Esophagus squamous epithelium (tissue), 5 donors: ENCODE data around the gene ARL8B. TPM values are rescaled to one million over a fixed set of nuclear protein-coding genes. Genes with fewer than 3 reads are reported as not detected.
A peak's percentile ranks its signal among the peaks of the same experiment; 100 is the strongest.

ENCODE experiments used
- DNase-seq: peaks from one replicate; lab custom pipeline; 2025; lab: John Stamatoyannopoulos, UW
- H3K27ac ChIP-seq, 4 donors: fragments of 200-600 bp; sonication (generic); one replicate each; pipeline ENCODE4 v1.5.1; 2016 to 2019; ENCODE audit warnings: mild to moderate bottlenecking in 1 of 4
- H3K27me3 ChIP-seq, 4 donors: fragments of 200-600 bp; sonication (generic); 1 replicate in 3 of 4; 2 replicates in 1 of 4; pipeline versions ENCODE4 v1.5.1 to v1.6.0; 2017 to 2021; ENCODE audit warnings: antibody characterized with exemption in 1 of 4
- H3K36me3 ChIP-seq, 3 donors: fragments of 200-600 bp; sonication (generic); one replicate each; pipeline ENCODE4 v1.5.1; 2016 to 2019
- H3K4me1 ChIP-seq, 3 donors: fragments of 200-600 bp; sonication (generic); one replicate each; pipeline ENCODE4 v1.5.1; 2017 to 2019
- H3K4me3 ChIP-seq, 4 donors: fragments of 200-600 bp; sonication (generic); 1 replicate in 3 of 4; 2 replicates in 1 of 4; pipeline ENCODE4 v1.5.1; 2016 to 2019; ENCODE audit warnings: mild to moderate bottlenecking in 2 of 4, moderate library complexity in 1 of 4
- H3K9me3 ChIP-seq, 3 donors: fragments of 200-600 bp; sonication (generic); one replicate each; pipeline ENCODE4 v1.5.1; 2016 to 2019
- POLR2A ChIP-seq, 4 donors: fragments of 450-650 bp; IDR thresholded peaks; one replicate each; pipeline ENCODE4 v1.6.1; 2017; ENCODE audit warnings: antibody characterized with exemption in 4 of 4, mild to moderate bottlenecking in 4 of 4, moderate library complexity in 3 of 4
- WGBS, 2 donors: methylation state at CpG; one replicate each; pipeline ENCODE4 v1.1.5; 2018; 5-methylcytosine and 5-hydroxymethylcytosine counted together
- intact Hi-C: fragments of 100-400 bp; cut with DNase I; formaldehyde crosslinking; loops from one replicate; pipeline ENCODE4 v1.15.0; 2022
- total RNA-seq, 4 donors: library from RNA; depleted of rRNA; stranded (reverse); fragments of >200 nt; gene quantifications; one replicate each; pipeline ENCODE4 v1.1.0, GENCODE V29; 2016
- TF ChIP-seq, protein P1 (sequence below), 6 experiments: fragments of 450-650 bp in 4 of 6; fragments of 200-600 bp in 2 of 6; sonication (generic) in 2 of 6; IDR thresholded peaks; one replicate each; pipeline ENCODE4 v1.5.1; 2016 to 2019; ENCODE audit warnings: antibody characterized with exemption in 6 of 6, mild to moderate bottlenecking in 4 of 6, moderate library complexity in 4 of 6
- donor health status: DM: yes; HTN: yes; CAD: no.

The ARL8B gene
- total RNA-seq, 4 donors from 2014 or later = 42.9 to 71.9 (median 51.7) TPM

DNA sequence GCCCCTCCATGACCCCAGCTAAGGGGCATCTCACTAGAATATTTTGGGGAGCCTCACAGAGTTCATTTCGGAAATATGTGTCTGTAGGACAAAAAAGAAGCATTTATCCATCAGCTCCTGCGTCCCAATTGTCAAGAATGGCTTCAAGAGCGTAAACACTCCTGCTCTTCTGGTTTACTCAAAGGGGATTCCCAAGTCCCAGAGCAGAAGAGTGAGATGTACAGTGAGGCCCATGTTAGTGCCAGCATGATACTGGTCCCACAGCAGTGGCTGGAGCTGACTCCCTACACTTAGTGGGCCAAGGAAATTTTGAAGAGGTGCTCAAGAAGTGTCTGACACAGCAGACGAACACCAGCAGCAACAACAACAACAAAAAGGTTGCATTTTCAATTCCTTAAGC lies 34.9 kb upstream of the ARL8B start:
- no peaks in the 10 kb centered on the region for H3K36me3 ChIP-seq
- H3K4me1 ChIP-seq = no peaks in the 10 kb centered on the region
- H3K9me3 ChIP-seq = no peaks in the 10 kb centered on the region
- no peak for TF ChIP-seq POLR2A (IDR thresholded peaks at IDR 0.05)
- TF ChIP-seq, protein P1, sequence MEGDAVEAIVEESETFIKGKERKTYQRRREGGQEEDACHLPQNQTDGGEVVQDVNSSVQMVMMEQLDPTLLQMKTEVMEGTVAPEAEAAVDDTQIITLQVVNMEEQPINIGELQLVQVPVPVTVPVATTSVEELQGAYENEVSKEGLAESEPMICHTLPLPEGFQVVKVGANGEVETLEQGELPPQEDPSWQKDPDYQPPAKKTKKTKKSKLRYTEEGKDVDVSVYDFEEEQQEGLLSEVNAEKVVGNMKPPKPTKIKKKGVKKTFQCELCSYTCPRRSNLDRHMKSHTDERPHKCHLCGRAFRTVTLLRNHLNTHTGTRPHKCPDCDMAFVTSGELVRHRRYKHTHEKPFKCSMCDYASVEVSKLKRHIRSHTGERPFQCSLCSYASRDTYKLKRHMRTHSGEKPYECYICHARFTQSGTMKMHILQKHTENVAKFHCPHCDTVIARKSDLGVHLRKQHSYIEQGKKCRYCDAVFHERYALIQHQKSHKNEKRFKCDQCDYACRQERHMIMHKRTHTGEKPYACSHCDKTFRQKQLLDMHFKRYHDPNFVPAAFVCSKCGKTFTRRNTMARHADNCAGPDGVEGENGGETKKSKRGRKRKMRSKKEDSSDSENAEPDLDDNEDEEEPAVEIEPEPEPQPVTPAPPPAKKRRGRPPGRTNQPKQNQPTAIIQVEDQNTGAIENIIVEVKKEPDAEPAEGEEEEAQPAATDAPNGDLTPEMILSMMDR (IDR thresholded peaks at IDR 0.05) = no peak
- intact Hi-C loops = no loop called here
- 36 to 71% methylated on average over 4 of the region's 4 CpGs for WGBS, 2 donors
- H3K27ac ChIP-seq = no peak overlapping the region
- H3K4me3 ChIP-seq = no peak overlapping the region
- peaks cover 0 to 52% (median 0%) of the 10 kb centered on the region in 4 donors for H3K27me3 ChIP-seq
- DNase-seq = no peak

DNA sequence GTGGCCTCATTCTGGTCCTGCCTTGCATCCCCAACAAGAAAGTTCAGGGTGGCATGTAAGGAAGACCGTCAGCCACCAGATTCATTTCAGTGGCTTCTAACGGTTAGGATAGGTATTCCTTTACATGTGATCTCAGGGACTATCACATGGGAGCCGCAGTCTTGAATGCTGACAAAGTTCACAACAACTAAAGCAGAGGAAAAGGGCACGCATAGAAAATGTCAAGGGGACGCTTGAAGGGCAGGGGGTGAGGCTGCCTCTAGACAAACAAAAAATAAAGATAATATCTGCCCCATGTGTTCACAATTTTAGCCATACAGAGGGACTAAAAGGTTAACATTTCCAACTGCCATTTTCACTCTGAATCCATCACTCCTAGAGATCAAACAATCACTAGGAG lies 31.9 kb upstream of the ARL8B start:
- Histone ChIP-seq H3K9me3 (no peaks in the 10 kb centered on the region), H3K27me3 (peaks cover 0 to 43% (median 0%) of the 10 kb centered on the region in 4 donors), H3K4me1 (no peaks in the 10 kb centered on the region), H3K27ac (no peak overlapping the region), H3K4me3 (no peak overlapping the region), H3K36me3 (no peaks in the 10 kb centered on the region)
- no peak for DNase-seq
- intact Hi-C loops = no loop called here
- 82 to 86% methylated on average over 4 of the region's 5 CpGs for WGBS, 2 donors
- no peak for TF ChIP-seq POLR2A (IDR thresholded peaks at IDR 0.05)
- TF ChIP-seq, protein P1 (IDR thresholded peaks at IDR 0.05) = no peak

DNA sequence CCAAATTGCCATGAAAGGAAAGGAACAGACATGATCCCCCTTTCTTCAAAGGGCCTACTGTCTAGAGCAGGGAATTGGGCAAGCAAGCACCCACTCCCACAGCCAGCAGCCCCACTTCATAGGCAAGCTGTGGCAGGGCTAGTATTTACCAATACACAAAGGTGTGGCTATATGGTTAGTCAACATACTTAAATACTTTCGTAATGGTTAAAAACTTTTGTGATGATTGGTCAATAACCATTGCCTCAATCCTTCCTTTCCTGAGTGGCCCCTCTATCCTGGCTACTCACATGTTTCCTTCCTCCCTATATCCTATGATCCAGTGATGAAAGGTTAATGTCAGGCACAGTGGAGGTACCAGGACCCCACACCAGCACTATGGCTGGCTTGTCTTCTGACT lies 30.1 kb upstream of the ARL8B start:
- H3K36me3 ChIP-seq = no peaks in the 10 kb centered on the region
- no peak for DNase-seq
- H3K27ac ChIP-seq = no peak overlapping the region
- intact Hi-C loops = no loop called here
- no peak for TF ChIP-seq POLR2A (IDR thresholded peaks at IDR 0.05)
- TF ChIP-seq, protein P1 (IDR thresholded peaks at IDR 0.05) = no peak
- H3K4me1 ChIP-seq = peaks cover 4 to 14% (median 5%) of the 10 kb centered on the region in 3 donors
- no peaks in the 10 kb centered on the region for H3K9me3 ChIP-seq
- H3K27me3 ChIP-seq = peaks cover 0 to 57% (median 0%) of the 10 kb centered on the region in 4 donors
- 27 to 36% methylated on average over 1 of the region's 1 CpG for WGBS, 2 donors
- H3K4me3 ChIP-seq = no peak overlapping the region

DNA sequence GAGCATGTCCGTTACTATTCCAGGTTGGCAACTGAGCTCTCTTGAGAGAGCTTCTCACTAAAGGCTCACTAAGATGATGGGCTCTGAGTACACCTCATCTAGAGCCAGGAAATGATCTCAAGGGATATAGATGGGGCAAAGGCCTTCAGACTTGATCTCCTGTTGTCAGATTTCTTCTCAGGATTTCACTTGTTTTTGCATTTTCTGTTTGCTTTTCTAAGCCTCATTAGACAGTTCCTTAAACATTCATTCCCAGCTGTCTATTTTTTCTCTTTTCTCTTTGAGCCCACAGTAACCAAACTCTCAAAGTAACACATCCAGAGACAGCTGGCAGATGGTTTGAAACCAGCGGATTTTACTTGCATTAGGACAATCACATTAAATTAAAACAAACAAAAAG lies 28.4 kb upstream of the ARL8B start:
- H3K36me3 ChIP-seq = no peaks in the 10 kb centered on the region
- WGBS, 2 donors = 63 to 65% methylated on average over 2 of the region's 2 CpGs
- intact Hi-C loops = no loop called here
- no peak overlapping the region for H3K4me3 ChIP-seq
- H3K27ac ChIP-seq = no peak overlapping the region
- TF ChIP-seq, protein P1 (IDR thresholded peaks at IDR 0.05) = no peak
- TF ChIP-seq POLR2A (IDR thresholded peaks at IDR 0.05) = no peak
- H3K9me3 ChIP-seq = no peaks in the 10 kb centered on the region
- H3K4me1 ChIP-seq = peaks cover 4 to 14% (median 5%) of the 10 kb centered on the region in 3 donors
- no peak for DNase-seq
- H3K27me3 ChIP-seq = peaks cover 0 to 64% (median 0%) of the 10 kb centered on the region in 4 donors

DNA sequence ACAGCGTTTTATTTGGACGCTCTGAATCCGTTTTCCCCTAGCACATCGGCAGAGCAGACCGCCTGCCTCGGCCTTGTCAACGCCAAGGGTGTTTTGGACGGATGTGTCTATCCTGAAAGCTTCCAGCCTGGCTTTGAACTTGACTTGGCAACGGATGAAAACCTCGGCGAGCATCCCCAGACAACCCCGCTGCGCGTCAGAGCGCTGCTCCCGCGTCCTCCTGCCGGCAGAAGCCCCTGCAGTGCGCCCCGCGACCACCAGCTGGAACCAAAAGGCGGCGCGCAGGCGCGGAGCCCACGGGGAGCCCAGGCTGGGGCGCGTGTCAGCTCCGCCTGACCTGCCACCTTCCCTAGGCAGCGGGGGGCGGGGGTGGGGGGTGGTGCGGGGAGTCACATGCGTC lies 26.2 kb upstream of the ARL8B start:
- intact Hi-C loops = no loop called here
- DNase-seq = no peak

More for the DNA sequence above, 26.2 kb upstream of the ARL8B start:
- H3K36me3 ChIP-seq = no peaks in the 10 kb centered on the region
- no peaks in the 10 kb centered on the region for H3K9me3 ChIP-seq
- peaks cover 4 to 14% (median 5%) of the 10 kb centered on the region in 3 donors for H3K4me1 ChIP-seq
- peak overlapping the region in 2 of 4 donors; percentile 33 to 57 for H3K4me3 ChIP-seq
- H3K27me3 ChIP-seq = peaks cover 0 to 59% (median 0%) of the 10 kb centered on the region in 4 donors
- no peak overlapping the region for H3K27ac ChIP-seq
- no peak for TF ChIP-seq POLR2A (IDR thresholded peaks at IDR 0.05)
- TF ChIP-seq, protein P1 (IDR thresholded peaks at IDR 0.05) = no peak
- 8 to 20% methylated on average over 16 to 28 of the region's 34 CpGs for WGBS, 2 donors
